H1 (cell line): Measurements from ENCODE around the gene TJP3.

ENCODE experiments used
- BCL11A ChIP-seq, 2 experiments: IDR thresholded peaks; one replicate each; pipeline ENCODE4 v1.6.1; 2011; ENCODE audit warnings: low read depth in 2 of 2, low read length in 2 of 2, mild to moderate bottlenecking in 2 of 2
- CTCF ChIP-seq, 3 experiments: IDR thresholded peaks; 1 replicate in 2 of 3; 2 replicates in 1 of 3; pipeline versions ENCODE4 v1.5.1 to v1.6.1; 2011; ENCODE audit warnings: low read length in 3 of 3, mild to moderate bottlenecking in 3 of 3, inconsistent platforms in 2 of 3, low read depth in 1 of 3, moderate library complexity in 1 of 3; ENCODE audit not compliant: insufficient read depth in 1 of 3; ENCODE audit errors: control extremely low read depth in 1 of 3
- EP300 ChIP-seq, 2 experiments: IDR thresholded peaks; 1 replicate in 1 of 2; 2 replicates in 1 of 2; pipeline ENCODE4 v1.6.1; 2011 to 2012; ENCODE audit warnings: low read depth in 2 of 2, low read length in 2 of 2, mild to moderate bottlenecking in 2 of 2, borderline replicate concordance in 1 of 2, inconsistent platforms in 1 of 2, moderate library complexity in 1 of 2
- JUN ChIP-seq: IDR thresholded peaks from 2 replicates; pipeline ENCODE4 v1.6.1; 2011; ENCODE audit warnings: low read depth, mild to moderate bottlenecking, improper control_type of control experiment, low read length
- KDM5A ChIP-seq: fragments of 200-600 bp; IDR thresholded peaks from 2 replicates; pipeline ENCODE4 v1.7.1; 2012; ENCODE audit warnings: mild to moderate bottlenecking, low read length, inconsistent platforms, mixed read lengths
- POLR2A ChIP-seq, 2 experiments: IDR thresholded peaks; 1 replicate in 1 of 2; 2 replicates in 1 of 2; pipeline ENCODE4 v1.6.1; 2011; ENCODE audit warnings: low read depth in 2 of 2, low read length in 2 of 2, mild to moderate bottlenecking in 2 of 2; ENCODE audit errors: control extremely low read depth in 1 of 2
- POLR2AphosphoS5 ChIP-seq: IDR thresholded peaks from 2 replicates; pipeline ENCODE4 v1.6.1; 2011; ENCODE audit warnings: low read depth, low read length
- RBBP5 ChIP-seq: IDR thresholded peaks from 2 replicates; pipeline ENCODE4 v1.7.1; 2012; ENCODE audit warnings: low read depth, mild to moderate bottlenecking, inconsistent platforms, low read length, moderate library complexity, borderline replicate concordance
- SP2 ChIP-seq: IDR thresholded peaks from 2 replicates; pipeline ENCODE4 v1.6.1; 2012; ENCODE audit warnings: mild to moderate bottlenecking, low read length, inconsistent platforms
- TAF1 ChIP-seq: IDR thresholded peaks from 2 replicates; pipeline ENCODE4 v1.6.1; 2011; ENCODE audit warnings: mild to moderate bottlenecking, low read depth, low read length
- USF2 ChIP-seq: IDR thresholded peaks from 2 replicates; pipeline ENCODE4 v1.6.1; 2011; ENCODE audit warnings: low read length, improper control_type of control experiment

GRCh38 chr19:3691726-3692125 lies 16.5 kb upstream of the TJP3 start:
- TF ChIP-seq BCL11A (IDR thresholded peaks at IDR 0.05; ENCODE audit: low read depth in 2 of 2, low read length in 2 of 2) = no peak
- TF ChIP-seq POLR2A (IDR thresholded peaks at IDR 0.05; ENCODE audit: control extremely low read depth in 1 of 2, low read depth in 2 of 2, low read length in 2 of 2) = no peak
- no peak for TF ChIP-seq POLR2AphosphoS5
- TF ChIP-seq CTCF (IDR thresholded peaks at IDR 0.05; ENCODE audit: control extremely low read depth in 1 of 3, insufficient read depth in 1 of 3, low read depth in 1 of 3, low read length in 3 of 3) = no peak
- no peak for TF ChIP-seq EP300 (IDR thresholded peaks at IDR 0.05; ENCODE audit: borderline replicate concordance in 1 of 2, low read depth in 2 of 2, low read length in 2 of 2)
- no peak for TF ChIP-seq JUN
- no peak for TF ChIP-seq KDM5A
- no peak for TF ChIP-seq RBBP5
- no peak for TF ChIP-seq TAF1
- no peak for TF ChIP-seq SP2
- no peak for TF ChIP-seq USF2
